WERI-Rb-1 (cell line): ENCODE data around the gene SEPTIN14.
"Not testable (repeated sequence)": the region's sequence is repeated elsewhere in the genome, so short reads cannot be mapped to it uniquely, and the experiment has no call there.

ENCODE experiments used
- DNase-seq: peaks from one replicate; pipeline ENCODE4 v3.0.0-alpha.2; 2020
- H3K27ac ChIP-seq: fragments of 250-450 bp; sonication (Bioruptor Pico); 2 replicates; pipeline ENCODE4 v1.5.1; 2020; ENCODE audit warnings: mild to moderate bottlenecking, moderate library complexity
- H3K27me3 ChIP-seq: fragments of 250-450 bp; sonication (Bioruptor Pico); 2 replicates; pipeline ENCODE4 v1.5.1; 2021; ENCODE audit warnings: mild to moderate bottlenecking, low read depth, moderate library complexity; ENCODE audit not compliant: insufficient read depth, severe bottlenecking
- H3K36me3 ChIP-seq: fragments of 250-450 bp; sonication (Bioruptor Pico); 2 replicates; pipeline ENCODE4 v1.5.1; 2020; ENCODE audit warnings: mild to moderate bottlenecking, moderate library complexity
- H3K4me3 ChIP-seq: 2 replicates; pipeline ENCODE4 v1.5.1; 2011; ENCODE audit warnings: low read depth, mild to moderate bottlenecking, control low read depth, low read length
- H3K9me3 ChIP-seq: fragments of 250-450 bp; sonication (Bioruptor Pico); 2 replicates; pipeline ENCODE4 v1.5.1; 2021; ENCODE audit warnings: mild to moderate bottlenecking, moderate library complexity; ENCODE audit not compliant: severe bottlenecking
- TF ChIP-seq, protein P1 (sequence below): IDR thresholded peaks from 2 replicates; pipeline ENCODE4 v1.5.1; 2011; ENCODE audit warnings: low read depth, mild to moderate bottlenecking, control low read depth, inconsistent platforms, low read length

The SEPTIN14 gene

DNA sequence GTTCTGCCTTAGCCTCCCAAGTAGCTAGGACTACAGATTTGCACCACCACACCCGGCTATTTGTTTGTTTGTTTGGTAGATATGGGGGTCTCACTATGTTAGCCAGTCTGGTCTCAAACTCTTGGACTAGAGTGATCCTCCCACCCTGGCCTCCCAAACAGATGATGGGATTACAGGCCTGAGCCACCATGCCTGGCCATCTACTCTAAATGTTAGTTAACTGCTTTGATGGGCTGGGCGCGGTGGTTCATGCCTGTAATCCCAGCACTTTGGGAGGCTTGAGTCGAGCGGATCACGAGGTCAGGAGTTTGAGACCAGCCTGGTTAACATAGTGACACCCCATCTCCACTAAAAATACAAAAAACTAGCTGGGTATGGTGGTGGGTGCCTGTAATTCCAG, 74.8 kb downstream of the SEPTIN14 start:
- H3K27me3 ChIP-seq: peaks cover 15% of the 10 kb centered on the region
- TF ChIP-seq, protein P1, sequence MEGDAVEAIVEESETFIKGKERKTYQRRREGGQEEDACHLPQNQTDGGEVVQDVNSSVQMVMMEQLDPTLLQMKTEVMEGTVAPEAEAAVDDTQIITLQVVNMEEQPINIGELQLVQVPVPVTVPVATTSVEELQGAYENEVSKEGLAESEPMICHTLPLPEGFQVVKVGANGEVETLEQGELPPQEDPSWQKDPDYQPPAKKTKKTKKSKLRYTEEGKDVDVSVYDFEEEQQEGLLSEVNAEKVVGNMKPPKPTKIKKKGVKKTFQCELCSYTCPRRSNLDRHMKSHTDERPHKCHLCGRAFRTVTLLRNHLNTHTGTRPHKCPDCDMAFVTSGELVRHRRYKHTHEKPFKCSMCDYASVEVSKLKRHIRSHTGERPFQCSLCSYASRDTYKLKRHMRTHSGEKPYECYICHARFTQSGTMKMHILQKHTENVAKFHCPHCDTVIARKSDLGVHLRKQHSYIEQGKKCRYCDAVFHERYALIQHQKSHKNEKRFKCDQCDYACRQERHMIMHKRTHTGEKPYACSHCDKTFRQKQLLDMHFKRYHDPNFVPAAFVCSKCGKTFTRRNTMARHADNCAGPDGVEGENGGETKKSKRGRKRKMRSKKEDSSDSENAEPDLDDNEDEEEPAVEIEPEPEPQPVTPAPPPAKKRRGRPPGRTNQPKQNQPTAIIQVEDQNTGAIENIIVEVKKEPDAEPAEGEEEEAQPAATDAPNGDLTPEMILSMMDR: no peak
- no peaks in the 10 kb centered on the region for H3K9me3 ChIP-seq
- H3K27ac ChIP-seq: no peak overlapping the region
- no peaks in the 10 kb centered on the region for H3K36me3 ChIP-seq
- no peak for DNase-seq
- no peak overlapping the region for H3K4me3 ChIP-seq

DNA sequence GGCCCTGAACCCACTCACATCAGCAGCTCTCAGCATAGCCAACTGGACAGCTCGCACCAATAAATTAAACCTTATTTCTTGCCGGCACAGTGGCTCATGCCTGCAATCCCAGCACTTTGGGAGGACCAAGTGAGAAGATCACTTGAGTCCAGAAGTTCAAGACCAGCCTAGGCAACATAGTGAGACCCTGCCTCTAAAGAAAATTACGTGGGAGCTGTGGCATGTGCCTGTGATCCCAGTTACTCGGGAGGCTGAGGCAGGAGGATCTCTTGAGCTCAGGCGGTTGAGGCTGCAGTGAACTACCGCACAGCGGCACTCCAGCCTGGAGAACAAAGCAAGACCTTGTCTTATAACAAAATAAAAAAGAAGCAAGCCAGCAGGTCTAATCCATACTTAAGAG, 75.7 kb downstream of the SEPTIN14 start:
- H3K27ac ChIP-seq: no peak overlapping the region
- H3K36me3 ChIP-seq: no peaks in the 10 kb centered on the region
- H3K9me3 ChIP-seq: no peaks in the 10 kb centered on the region
- DNase-seq: no peak
- TF ChIP-seq, protein P1: no peak
- H3K4me3 ChIP-seq: no peak overlapping the region
- peaks cover 14% of the 10 kb centered on the region for H3K27me3 ChIP-seq

DNA sequence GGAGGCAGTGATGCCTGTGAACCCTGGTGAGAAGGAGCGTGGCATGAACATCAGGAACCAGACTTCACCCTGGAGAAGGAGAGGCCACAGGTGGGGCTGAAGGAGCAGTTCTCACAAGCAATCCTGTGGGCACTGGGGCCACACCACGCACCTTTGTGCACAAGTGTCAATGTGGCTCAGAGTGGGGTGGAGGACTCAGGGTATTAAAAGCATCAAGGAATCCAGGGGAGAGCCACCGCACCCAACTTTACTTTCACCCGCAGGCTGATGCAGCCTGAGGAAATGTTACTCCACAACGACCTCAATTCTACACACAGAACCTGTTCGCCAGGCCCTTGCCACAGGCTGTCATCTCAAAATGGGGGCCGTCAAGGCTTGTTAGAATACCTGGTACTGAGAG, 77.1 kb downstream of the SEPTIN14 start:
- H3K36me3 ChIP-seq, H3K9me3 ChIP-seq, H3K27ac ChIP-seq, DNase-seq, H3K4me3 ChIP-seq: not testable (repeated sequence)
- H3K27me3 ChIP-seq: peaks cover 17% of the 10 kb centered on the region

DNA sequence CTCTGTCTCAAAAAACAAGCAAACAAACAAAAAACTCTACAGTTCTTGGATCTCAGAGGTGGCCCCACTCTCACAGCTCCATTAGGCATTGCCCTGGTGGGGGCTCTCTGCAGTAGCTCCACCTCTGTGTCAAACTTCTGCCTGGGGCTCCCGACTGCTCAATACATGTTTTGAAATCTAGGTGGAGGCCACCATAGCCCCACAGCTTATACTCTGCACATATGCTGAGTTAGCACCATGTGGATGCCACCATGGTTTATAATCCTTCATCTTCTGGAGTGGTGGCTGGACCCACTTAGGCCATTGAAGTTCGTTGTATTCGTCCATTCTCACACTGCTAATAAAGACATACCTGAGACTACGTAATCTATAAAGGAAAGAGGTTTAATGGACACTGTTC, 78.4 kb downstream of the SEPTIN14 start:
- Histone ChIP-seq H3K27ac (no peak overlapping the region), H3K9me3 (no peaks in the 10 kb centered on the region), H3K27me3 (peaks cover 13% of the 10 kb centered on the region), H3K36me3 (no peaks in the 10 kb centered on the region), H3K4me3 (no peak overlapping the region)
- TF ChIP-seq, protein P1: no peak
- DNase-seq: no peak

DNA sequence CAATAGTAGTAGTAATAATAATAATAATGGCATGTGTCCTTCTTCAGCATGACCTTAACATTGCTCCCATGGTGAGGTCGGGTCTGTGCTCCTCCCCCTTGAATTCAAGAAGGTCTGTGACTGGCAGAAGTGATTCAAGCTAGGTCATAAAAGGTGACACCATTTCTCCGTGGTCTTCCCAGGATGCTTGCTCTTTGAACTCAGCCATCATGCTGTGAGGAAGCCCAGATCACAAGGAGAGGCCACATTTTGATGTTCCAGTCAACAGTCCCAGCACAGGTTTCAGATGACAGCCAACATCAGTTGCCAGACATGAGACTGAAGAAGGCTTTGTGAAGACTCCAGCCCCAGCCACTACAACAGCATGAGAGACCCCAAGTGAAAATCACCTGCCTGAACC, 83.9 kb downstream of the SEPTIN14 start:
- H3K4me3 ChIP-seq: no peak overlapping the region
- no peak overlapping the region for H3K27ac ChIP-seq
- peaks cover 32% of the 10 kb centered on the region for H3K27me3 ChIP-seq
- TF ChIP-seq, protein P1: no peak
- no peaks in the 10 kb centered on the region for H3K36me3 ChIP-seq
- no peak for DNase-seq
- H3K9me3 ChIP-seq: no peaks in the 10 kb centered on the region

DNA sequence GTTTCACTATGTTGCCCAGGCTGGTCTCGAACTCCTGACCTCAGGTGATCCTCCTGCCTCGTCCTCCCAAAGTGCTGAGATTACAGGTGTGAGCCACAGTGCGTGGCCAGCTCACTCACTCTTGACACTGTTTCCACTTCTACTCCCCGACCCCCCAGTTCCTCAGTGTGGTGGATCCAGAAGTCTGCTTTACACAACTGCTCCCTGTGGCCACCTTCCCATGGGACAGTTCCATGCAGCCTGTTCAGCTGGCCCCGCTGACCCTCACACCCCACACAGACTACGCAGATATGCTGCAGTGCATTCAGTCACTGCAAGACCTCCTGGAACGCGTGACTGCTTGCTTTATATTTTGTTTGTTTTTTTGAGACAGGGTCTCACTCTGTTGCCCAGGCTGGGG, 86.4 kb downstream of the SEPTIN14 start:
- no peaks in the 10 kb centered on the region for H3K9me3 ChIP-seq
- no peak overlapping the region for H3K4me3 ChIP-seq
- H3K27ac ChIP-seq: no peak overlapping the region
- H3K27me3 ChIP-seq: peaks cover 34% of the 10 kb centered on the region
- no peaks in the 10 kb centered on the region for H3K36me3 ChIP-seq
- TF ChIP-seq, protein P1: no peak
- no peak for DNase-seq
